GM19099 (cell line): Measurements from ENCODE around the gene TOX2.

ENCODE experiments used
- POLR2A ChIP-seq: IDR thresholded peaks from 3 replicates; pipeline ENCODE4 v1.6.1; 2011; ENCODE audit warnings: low read depth; ENCODE audit not compliant: insufficient read length; ENCODE audit errors: extremely low read depth

Gene TOX2

GRCh38 chr20:44089987-44090674 is 175.5 kb downstream of the TOX2 start:
- no peak for TF ChIP-seq POLR2A

GRCh38 chr20:44091026-44091425 is 176.4 kb downstream of the TOX2 start:
- TF ChIP-seq POLR2A = no peak

- no peak for TF ChIP-seq POLR2A
These were observed 178.0 kb downstream of the TOX2 start for GRCh38 chr20:44092551-44093248.

- TF ChIP-seq POLR2A = no peak
These were observed 178.6 kb downstream of the TOX2 start for GRCh38 chr20:44093249-44093582.

- TF ChIP-seq POLR2A = no peak
These were observed 181.2 kb downstream of the TOX2 start for GRCh38 chr20:44095831-44096230.

DNA sequence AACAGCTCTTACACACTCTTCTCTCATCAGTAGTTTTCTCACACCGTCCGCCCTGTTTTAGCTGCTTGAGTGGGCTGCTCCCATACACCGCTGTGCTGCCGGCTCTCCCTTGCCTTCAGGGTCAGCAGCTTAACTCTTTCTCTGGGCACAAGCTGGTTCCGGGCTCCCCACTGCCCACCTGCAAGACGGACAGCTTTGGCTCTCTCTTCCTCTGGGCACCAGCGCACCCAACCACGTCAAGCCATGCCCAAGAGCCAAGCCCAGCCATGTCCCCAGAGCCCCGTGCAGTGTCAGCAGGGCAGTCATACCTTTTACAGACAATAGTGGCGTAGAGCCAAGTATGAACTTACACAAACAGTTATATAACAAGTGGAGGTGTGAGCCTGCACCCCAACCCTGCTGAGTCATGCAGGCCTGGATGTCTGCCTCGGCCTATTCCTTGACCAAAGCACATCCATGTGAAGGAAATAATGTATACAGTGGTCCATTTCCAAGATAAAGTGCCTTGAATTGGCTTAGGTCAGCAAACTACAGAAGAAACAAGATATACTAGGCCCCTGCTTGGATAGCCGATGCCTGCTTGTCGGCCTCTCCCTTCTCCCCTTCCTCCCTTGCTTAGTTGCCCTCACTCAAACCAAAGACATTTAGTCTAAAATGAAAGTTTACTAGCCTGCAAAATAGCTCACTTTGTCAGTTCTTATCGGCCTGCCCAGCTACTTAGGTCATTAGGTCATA is 183.0 kb downstream of the TOX2 start:
- TF ChIP-seq POLR2A = no peak

GRCh38 chr20:44098256-44098630 is 183.6 kb downstream of the TOX2 start:
- TF ChIP-seq POLR2A = no peak

GRCh38 chr20:44098657-44099056 is 184.0 kb downstream of the TOX2 start:
- TF ChIP-seq POLR2A = no peak

- no peak for TF ChIP-seq POLR2A
These were observed 185.2 kb downstream of the TOX2 start for GRCh38 chr20:44099832-44100231.

GRCh38 chr20:44102582-44102981 is 187.9 kb downstream of the TOX2 start:
- TF ChIP-seq POLR2A = no peak

DNA sequence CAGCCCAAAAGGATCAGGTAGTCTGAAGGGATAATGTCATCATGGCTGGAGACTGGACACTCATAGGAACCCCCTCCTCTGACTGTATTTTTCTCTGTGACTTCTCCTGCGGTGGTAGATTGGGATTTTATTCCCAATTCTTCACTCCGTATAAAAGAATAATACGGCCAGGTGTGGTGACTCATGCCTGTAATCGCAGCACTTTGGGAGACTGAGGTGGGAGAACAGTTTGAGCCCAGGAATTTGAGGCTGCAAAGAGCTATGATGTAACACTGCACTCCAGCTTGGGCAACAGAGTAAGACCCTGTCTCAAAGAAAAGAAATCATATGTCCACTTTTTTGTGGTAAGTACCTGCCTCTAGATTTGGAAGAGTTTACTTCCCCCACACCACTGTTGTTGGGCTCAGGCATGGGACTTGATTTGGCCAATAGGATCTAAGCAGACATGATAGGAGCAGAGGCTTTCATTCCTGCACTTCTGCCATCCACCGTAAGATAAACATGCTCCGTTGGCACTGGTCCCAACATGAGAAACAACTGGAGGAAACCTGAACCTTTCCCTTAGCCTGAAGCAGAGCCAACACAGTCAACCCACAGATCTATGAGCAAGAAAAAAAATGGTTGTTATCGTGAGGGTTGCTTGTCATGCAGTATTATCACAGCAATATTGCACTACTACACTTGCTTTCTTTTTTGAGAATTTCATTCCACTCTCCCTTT is 190.3 kb downstream of the TOX2 start:
- TF ChIP-seq POLR2A = no peak

GRCh38 chr20:44106615-44107014 is 192.0 kb downstream of the TOX2 start:
- TF ChIP-seq POLR2A = no peak

DNA sequence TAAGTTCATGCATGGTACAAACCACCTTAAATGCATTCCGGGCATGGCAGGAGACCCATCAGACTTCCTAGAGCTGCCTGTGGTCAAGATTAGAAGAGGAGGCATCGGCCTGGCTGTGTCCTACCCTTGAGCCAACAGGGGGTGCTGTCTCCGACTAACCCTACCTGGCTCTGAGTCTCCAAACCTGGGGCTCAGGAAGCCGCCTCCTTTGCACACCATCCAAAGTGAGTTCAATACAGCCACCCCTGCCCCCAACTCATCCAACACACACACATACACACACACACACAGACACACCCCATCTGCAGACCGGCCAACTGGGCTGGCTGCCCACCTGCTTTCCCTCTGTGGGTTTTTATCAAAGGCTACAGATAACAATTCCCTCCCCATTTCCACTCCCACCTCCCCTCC is 195.3 kb downstream of the TOX2 start:
- TF ChIP-seq POLR2A = no peak

- no peak for TF ChIP-seq POLR2A
These were observed 196.3 kb downstream of the TOX2 start for GRCh38 chr20:44110816-44111568.
